Left lobe of liver (tissue), 2 donors: ENCODE data around the gene CDH7. TPM values are rescaled to one million over a fixed set of nuclear protein-coding genes. Genes with fewer than 3 reads are reported as not detected.
A peak's percentile ranks its signal among the peaks of the same experiment; 100 is the strongest.

Source experiments
- ATAC-seq: fragments of 200-7000 bp; cut with Tn5 transposase; one replicate; pipeline ENCODE4 v1.9.1; 2020; ENCODE audit warnings: mild to moderate bottlenecking, moderate library complexity
- DNase-seq: peaks from one replicate; pipeline ENCODE4 v3.0.0-alpha.2; 2020; ENCODE audit warnings: low spot score
- total RNA-seq: library from RNA; stranded (reverse); gene quantifications from one replicate; pipeline ENCODE4 v1.2.1, GENCODE V29; 2021
- donor health status: DM: no; HTN: no; CAD: no; lungs with moderate emphysema.
- donor health status: DM: no; HTN: yes; CAD: no.

CDH7 gene
- total RNA-seq, 1 donor from 2014 or later = not detected

GRCh38 chr18:65762556-65762955, 11.7 kb downstream of the CDH7 start:
- DNase-seq (no peak), ATAC-seq (no peak)

GRCh38 chr18:65767406-65767805, 16.6 kb downstream of the CDH7 start:
- ATAC-seq (no peak), DNase-seq (no peak)

- ATAC-seq = no peak
- no peak for DNase-seq
Observed at GRCh38 chr18:65768120-65768778, 17.4 kb downstream of the CDH7 start.

DNA sequence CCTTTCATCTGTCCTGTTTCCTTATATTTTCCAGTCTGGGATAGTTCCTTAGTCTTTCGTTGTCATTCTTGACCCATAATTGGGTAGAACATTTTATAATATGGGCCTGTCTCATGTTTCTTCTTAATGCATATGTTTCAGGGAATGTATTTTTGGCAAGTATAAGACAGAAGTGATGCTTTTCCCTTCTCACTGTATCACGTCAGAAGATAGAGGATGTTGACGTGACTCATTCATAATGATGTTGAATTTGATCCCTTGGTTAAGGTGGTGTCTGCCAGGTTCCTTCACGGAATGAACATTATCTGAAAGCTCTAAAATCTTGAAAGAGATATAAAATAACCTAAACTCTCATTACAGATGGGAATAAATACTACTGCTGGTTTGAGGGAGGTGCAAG, 18.8 kb downstream of the CDH7 start:
- ATAC-seq (no peak), DNase-seq (no peak)

DNA sequence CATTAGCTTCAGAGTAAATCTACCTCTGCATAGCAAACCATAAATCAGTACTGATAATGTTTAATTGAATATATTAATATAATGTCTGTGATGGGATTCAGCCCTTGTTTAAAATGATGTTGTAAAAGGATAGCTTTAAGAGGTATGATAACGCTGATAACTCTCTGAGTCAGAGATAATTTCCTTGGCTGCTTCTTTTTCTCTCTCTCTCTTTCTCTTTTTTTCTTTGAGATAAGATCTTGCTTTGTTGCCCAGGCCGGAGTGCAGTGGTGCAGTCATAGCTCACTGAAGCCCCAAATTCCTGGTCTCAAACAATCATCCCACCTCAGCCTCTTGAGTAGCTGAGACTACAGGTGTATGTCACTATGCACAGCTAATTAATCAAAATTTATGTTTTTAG, 35.7 kb downstream of the CDH7 start:
- no peak for ATAC-seq
- DNase-seq = no peak

GRCh38 chr18:65788373-65788772, 37.6 kb downstream of the CDH7 start:
- no peak for DNase-seq
- ATAC-seq = peak; percentile 44

DNA sequence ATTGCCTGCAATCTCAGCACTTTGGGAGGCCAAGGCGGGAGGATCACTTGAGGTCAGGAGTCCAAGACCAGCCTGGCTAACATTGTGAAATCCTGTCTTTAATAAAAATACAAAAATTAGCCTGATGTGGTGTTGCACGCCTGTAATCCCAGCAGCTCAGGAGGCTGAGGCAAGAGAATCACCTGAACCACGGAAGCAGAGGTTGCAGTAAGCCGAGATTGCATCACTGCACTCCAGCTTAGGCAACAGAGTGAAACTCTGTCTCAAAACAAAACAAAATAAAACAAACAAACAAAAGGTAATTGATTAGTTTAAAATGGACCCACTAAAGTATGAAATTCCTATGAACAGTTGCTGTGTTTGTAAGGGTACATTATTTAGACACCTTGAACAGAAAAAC, 39.8 kb downstream of the CDH7 start:
- ATAC-seq = no peak
- DNase-seq = no peak

GRCh38 chr18:65791719-65792118, 40.9 kb downstream of the CDH7 start:
- DNase-seq = no peak
- no peak for ATAC-seq

- ATAC-seq (no peak), DNase-seq (no peak)
Observed at GRCh38 chr18:65792456-65793074, 41.8 kb downstream of the CDH7 start.

DNA sequence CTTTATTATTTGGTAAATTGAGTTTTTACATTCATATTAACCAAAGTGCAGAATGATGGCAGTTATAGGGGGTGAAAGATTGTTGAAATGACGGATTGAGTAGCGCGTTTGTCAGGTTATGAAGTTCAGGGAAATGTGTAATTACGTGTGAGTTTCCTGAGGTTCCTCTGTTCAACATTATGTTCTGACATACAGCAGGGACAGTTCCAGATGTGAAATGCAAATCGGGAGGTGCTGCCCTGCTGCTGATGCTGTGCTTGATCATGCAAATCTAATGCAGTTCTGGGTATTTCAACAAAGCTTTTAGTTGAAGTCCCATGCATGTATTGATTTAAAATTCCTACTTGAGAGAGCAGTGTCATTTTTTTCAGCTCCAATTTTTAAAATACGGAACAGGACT, 57.9 kb downstream of the CDH7 start:
- no peak for ATAC-seq
- no peak for DNase-seq

GRCh38 chr18:65811307-65811706, 60.5 kb downstream of the CDH7 start:
- ATAC-seq (no peak), DNase-seq (no peak)

- ATAC-seq = no peak
- no peak for DNase-seq
Observed at GRCh38 chr18:65815506-65815905, 64.7 kb downstream of the CDH7 start.

GRCh38 chr18:65817178-65817577, 66.4 kb downstream of the CDH7 start:
- no peak for DNase-seq
- no peak for ATAC-seq

DNA sequence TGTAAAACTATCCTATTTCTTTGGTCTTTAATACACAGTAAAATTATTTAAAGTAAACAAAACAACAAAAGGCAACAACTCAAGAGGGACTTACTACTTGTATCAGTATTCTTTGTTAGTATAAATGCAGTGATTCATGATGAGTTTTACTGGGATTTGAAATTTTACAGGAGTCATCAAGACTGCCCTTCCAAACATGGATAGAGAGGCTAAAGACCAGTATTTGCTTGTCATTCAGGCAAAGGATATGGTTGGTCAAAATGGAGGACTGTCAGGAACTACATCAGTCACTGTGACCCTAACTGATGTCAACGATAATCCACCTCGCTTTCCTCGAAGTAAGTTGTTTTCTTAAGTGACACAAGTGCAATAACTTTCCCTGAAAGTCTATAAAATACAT, 71.1 kb downstream of the CDH7 start:
- no peak for ATAC-seq
- DNase-seq = no peak

DNA sequence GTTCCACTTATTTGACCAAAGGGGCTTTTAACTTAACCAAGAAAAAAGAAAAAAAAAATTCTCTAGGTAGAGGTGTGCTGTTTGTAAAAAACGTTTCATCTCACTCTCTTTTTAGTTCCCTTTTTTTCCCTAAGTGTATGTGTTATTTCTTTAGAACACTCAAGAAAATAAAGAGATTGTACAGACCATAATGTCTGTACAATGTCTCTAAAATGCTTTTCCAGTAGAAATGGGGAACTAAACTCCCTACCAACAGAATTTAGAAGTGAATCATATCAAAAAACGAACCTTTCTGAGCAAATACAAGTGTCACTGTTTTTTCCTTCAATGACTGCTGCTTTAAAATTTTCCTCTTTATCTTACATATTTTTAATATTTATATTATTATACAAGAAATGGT, 72.0 kb downstream of the CDH7 start:
- ATAC-seq = no peak
- DNase-seq = no peak

DNA sequence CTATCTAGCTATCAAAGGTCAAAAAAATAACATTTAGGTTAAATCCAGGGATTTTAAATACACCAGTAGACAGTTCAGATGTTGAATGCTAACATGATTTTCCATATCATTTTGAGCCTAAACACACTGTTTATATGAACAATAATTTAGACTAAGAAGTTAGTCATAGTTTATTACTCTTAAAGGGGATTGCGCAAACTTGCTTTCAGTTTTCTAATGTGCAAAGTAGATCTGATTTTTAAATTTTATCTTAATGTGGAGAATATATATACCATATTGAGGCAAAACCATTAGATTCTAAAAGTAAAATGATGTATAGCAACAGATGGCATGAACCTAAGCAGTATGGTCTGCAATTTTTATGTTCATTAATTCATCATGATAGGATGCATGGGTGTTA, 76.6 kb downstream of the CDH7 start:
- ATAC-seq = no peak
- no peak for DNase-seq

- DNase-seq (no peak), ATAC-seq (no peak)
Observed at GRCh38 chr18:65835881-65836280, 85.1 kb downstream of the CDH7 start.

DNA sequence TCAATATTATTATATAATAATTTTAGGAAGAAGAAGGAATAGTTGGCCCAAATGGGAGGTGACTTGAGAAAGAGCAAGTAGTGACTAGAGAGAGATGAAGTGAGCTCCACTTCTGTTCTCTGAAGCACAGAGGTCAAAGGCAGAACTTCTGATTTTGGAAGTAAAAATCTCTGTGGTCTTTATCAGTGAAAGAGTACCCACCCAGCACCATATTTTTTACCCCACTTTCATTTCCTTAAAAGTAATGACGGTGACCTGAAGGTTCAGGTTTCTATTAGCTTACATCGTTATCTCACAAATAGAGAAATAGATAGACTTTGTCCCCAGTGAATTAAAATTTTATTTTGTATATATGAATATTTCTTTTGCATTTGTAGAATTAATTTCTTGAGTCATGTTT, 95.3 kb downstream of the CDH7 start:
- ATAC-seq (no peak), DNase-seq (no peak)

DNA sequence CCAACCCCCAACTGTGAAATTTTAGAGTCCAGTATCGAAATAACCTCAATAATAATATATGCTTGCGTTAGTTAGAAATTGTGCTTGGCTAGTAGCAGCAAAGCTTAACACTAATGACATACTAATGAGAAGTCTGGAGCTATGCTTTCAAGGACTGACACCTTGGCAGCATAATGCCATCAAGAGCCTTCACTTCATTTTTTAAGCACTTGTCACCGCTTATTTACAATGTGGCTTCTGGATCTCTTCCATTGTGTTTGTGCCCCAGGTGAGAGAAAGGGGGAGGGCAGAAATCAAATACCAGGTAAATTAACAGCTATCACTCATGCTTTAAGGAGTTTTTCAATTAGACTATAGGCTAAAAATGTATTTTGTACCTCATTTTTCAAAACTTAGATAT, 101.5 kb downstream of the CDH7 start:
- ATAC-seq = no peak

DNA sequence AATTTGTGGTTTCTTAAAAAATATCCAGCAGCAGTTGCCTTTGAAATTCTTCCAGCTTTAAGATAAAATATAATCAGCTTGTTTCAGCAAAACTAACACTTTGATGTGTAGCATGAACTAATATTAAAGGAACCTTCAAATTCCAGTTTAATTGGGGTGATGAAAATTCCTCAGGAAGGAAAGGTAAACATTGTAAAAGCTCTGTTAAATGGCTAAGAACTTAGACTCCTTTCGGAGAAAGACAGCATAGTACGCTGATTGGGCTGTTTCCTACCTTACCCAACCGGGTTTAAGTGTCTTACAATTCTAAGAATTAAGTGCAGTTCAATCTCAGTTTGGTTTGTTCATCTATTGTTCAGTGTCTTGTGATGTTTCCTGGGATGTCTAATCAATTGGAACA, 108.3 kb downstream of the CDH7 start:
- ATAC-seq (no peak), DNase-seq (no peak)

More for the DNA sequence above, 101.5 kb downstream of the CDH7 start:
- DNase-seq = no peak

DNA sequence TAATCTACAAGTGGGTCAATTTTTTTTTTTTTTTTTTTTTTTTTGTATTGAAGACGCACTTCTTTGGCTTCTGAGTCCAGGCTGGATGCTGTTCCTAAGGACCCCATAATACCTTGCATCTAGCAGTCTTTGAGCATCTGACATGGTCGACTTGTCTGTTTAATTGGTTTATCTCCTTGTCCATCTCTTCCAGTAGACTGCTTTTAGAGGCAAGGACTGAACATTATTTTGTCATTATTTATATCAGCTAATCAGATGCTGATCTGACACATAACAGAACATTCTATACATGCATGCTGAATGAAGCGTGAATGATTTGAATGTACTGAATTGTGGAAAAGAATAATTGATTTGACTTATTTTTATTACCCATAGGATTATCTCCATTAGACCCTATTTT, 118.7 kb downstream of the CDH7 start:
- DNase-seq (no peak), ATAC-seq (no peak)

GRCh38 chr18:65876310-65876709, 125.5 kb downstream of the CDH7 start:
- DNase-seq (no peak), ATAC-seq (no peak)

- DNase-seq = no peak
- ATAC-seq = no peak
Observed at GRCh38 chr18:65897292-65897691, 146.5 kb downstream of the CDH7 start.
